ENCODE results near the gene VAX1. TPM values are rescaled to one million over a fixed set of nuclear protein-coding genes. Genes with fewer than 3 reads are reported as not detected.

VAX1 gene
- total and polyA plus RNA-seq, 9 of the 15 experiments (the other 6 are each of a cell fraction or from before 2014, with no cell fraction given): not detected

DNA sequence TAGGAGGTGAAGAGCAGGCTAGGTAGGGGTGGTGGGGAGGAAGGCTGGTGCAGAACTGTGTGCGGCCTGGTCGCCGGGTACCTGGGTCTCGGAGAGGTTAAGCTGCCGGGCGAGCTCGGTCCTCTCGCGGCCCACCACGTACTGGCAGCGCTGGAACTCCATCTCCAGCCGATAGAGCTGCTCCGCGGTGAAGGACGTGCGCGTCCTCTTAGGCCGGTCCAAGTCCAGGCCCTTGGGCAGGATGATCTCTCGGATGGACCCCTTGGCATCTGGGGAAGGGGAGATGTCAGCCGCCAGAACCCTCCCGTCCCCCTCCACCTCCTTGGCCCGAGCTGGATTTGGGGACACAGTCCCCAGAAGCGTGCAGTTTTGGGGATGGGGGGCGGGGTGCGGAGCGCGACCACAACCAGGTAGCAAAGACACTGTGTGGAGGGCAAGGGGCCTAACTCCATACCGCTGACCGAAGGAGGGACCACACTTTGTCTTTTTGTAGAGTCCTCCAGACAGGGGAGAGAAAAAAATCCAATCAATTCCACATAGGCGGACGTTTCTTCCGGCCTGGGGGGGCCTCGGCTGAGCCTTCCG lies 1.6 kb downstream of the VAX1 start:
- BruUV-seq (replicated peaks): no TSS peak
- no peak for FAIRE-seq
- WGBS (ENCODE audit: insufficient coverage, low coverage, missing lambda C conversion rate): 10% methylated on average over 21 of the region's 34 CpGs
- in situ Hi-C loops (cut with MboI) (no loop called here), intact Hi-C loops (cut with micrococcal nuclease) (no loop called here)
- no peak for TF ChIP-seq POLR2H (tag; IDR thresholded peaks at IDR 0.05; ENCODE audit: low read depth)
- TF ChIP-seq BMI1 (IDR thresholded peaks at IDR 0.05; ENCODE audit: low read length): no peak
- TF ChIP-seq, protein P1, sequence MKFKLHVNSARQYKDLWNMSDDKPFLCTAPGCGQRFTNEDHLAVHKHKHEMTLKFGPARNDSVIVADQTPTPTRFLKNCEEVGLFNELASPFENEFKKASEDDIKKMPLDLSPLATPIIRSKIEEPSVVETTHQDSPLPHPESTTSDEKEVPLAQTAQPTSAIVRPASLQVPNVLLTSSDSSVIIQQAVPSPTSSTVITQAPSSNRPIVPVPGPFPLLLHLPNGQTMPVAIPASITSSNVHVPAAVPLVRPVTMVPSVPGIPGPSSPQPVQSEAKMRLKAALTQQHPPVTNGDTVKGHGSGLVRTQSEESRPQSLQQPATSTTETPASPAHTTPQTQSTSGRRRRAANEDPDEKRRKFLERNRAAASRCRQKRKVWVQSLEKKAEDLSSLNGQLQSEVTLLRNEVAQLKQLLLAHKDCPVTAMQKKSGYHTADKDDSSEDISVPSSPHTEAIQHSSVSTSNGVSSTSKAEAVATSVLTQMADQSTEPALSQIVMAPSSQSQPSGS (CRISPR knock-in tag; IDR thresholded peaks at IDR 0.05): no peak
- TF ChIP-seq, protein P2, sequence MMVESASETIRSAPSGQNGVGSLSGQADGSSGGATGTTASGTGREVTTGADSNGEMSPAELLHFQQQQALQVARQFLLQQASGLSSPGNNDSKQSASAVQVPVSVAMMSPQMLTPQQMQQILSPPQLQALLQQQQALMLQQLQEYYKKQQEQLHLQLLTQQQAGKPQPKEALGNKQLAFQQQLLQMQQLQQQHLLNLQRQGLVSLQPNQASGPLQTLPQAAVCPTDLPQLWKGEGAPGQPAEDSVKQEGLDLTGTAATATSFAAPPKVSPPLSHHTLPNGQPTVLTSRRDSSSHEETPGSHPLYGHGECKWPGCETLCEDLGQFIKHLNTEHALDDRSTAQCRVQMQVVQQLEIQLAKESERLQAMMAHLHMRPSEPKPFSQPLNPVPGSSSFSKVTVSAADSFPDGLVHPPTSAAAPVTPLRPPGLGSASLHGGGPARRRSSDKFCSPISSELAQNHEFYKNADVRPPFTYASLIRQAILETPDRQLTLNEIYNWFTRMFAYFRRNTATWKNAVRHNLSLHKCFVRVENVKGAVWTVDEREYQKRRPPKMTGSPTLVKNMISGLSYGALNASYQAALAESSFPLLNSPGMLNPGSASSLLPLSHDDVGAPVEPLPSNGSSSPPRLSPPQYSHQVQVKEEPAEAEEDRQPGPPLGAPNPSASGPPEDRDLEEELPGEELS (CRISPR knock-in tag; IDR thresholded peaks at IDR 0.05; ENCODE audit: borderline replicate concordance): no peak
- no peak for TF ChIP-seq GTF2A2 (tag; IDR thresholded peaks at IDR 0.05)
- TF ChIP-seq ZNF239 (CRISPR knock-in tag; IDR thresholded peaks at IDR 0.05): no peak
- no peak for TF ChIP-seq ZNF583 (CRISPR knock-in tag; IDR thresholded peaks at IDR 0.05)
- TF ChIP-seq LEF1 (IDR thresholded peaks at IDR 0.05): no peak
- TF ChIP-seq ZNF76 (CRISPR knock-in tag; IDR thresholded peaks at IDR 0.05; ENCODE audit: borderline replicate concordance): no peak
- TF ChIP-seq DDX20 (tag; IDR thresholded peaks at IDR 0.05; ENCODE audit: low read depth): no peak
- TF ChIP-seq, protein P3, sequence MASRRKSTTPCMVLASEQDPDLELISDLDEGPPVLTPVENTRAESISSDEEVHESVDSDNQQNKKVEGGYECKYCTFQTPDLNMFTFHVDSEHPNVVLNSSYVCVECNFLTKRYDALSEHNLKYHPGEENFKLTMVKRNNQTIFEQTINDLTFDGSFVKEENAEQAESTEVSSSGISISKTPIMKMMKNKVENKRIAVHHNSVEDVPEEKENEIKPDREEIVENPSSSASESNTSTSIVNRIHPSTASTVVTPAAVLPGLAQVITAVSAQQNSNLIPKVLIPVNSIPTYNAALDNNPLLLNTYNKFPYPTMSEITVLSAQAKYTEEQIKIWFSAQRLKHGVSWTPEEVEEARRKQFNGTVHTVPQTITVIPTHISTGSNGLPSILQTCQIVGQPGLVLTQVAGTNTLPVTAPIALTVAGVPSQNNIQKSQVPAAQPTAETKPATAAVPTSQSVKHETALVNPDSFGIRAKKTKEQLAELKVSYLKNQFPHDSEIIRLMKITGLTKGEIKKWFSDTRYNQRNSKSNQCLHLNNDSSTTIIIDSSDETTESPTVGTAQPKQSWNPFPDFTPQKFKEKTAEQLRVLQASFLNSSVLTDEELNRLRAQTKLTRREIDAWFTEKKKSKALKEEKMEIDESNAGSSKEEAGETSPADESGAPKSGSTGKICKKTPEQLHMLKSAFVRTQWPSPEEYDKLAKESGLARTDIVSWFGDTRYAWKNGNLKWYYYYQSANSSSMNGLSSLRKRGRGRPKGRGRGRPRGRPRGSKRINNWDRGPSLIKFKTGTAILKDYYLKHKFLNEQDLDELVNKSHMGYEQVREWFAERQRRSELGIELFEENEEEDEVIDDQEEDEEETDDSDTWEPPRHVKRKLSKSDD (conservative IDR thresholded peaks at IDR 0.05; ENCODE audit: low read length): no peak
- Histone ChIP-seq H4K20me1 (replicated peaks; ENCODE audit: control insufficient read depth, insufficient read depth, low read length) (no peaks in the 10 kb centered on the region), H3K9me3 (replicated peaks; ENCODE audit: control insufficient read depth, insufficient read depth, low read depth, low read length) (no peaks in the 10 kb centered on the region), H3K27ac (ENCODE audit: extremely low read depth, low read depth, low read length) (no peak overlapping the region), H3K36me3 (ENCODE audit: control insufficient read depth, insufficient read depth, low read length) (no peaks in the 10 kb centered on the region), H2AFZ (ENCODE audit: low read depth, low read length) (no peak overlapping the region), H3K27me3 (ENCODE audit: control insufficient read depth in 2 of 2, insufficient read depth in 2 of 2, low read length in 2 of 2) (peaks cover 20 to 78% of the 10 kb centered on the region in 2 experiments), H3K79me2 (ENCODE audit: control insufficient read depth, insufficient read depth, low read length) (no peaks in the 10 kb centered on the region), H3K4me3 (no peak overlapping the region), H3K4me2 (ENCODE audit: insufficient read depth, low read length) (no peak overlapping the region), H3K4me1 (replicated peaks in 1 of 2; ENCODE audit: control insufficient read depth in 2 of 2, insufficient read depth in 2 of 2, low read length in 2 of 2) (peaks cover 0 to 24% of the 10 kb centered on the region in 2 experiments; a peak in 2 of 5 replicates), H3K9ac (ENCODE audit: insufficient read depth in 1 of 2, low read depth in 2 of 2, low read length in 2 of 2) (no peak overlapping the region), H3K9me1 (ENCODE audit: control insufficient read depth, insufficient read depth, low read length) (no peaks in the 10 kb centered on the region)
- POLR2A ChIA-PET: no interaction called here
- no peak for ATAC-seq
- CTCF ChIA-PET (ENCODE audit: low intra/inter-chr PET ratio): no interaction called here
- no peak for DNase-seq (ENCODE audit: extremely low read depth in 1 of 4, low spot score in 3 of 4)

Measured in K562 (cell line).